Activated T-cell treated with anti-CD3 and anti-CD28 coated beads, Interleukin-2, amount 50 U/mL, for 24 hours (primary cell): Measurements from ENCODE around the gene CMPK2.

Experiments used
- DNase-seq: peaks from one replicate; pipeline ENCODE4 v3.0.0-alpha.2; 2020
- H3K27ac Mint-ChIP-seq: 2 replicates; pipeline ENCODE4 v1.8.0; 2020; ENCODE audit warnings: mild to moderate bottlenecking, mixed read lengths
- H3K27me3 Mint-ChIP-seq: 2 replicates; pipeline ENCODE4 v1.8.0; 2020; ENCODE audit warnings: mixed read lengths
- H3K36me3 Mint-ChIP-seq: 2 replicates; pipeline ENCODE4 v1.8.0; 2020; ENCODE audit warnings: low read depth, mixed read lengths
- H3K4me1 Mint-ChIP-seq: 2 replicates; pipeline ENCODE4 v1.8.0; 2020; ENCODE audit warnings: low read depth, mixed read lengths
- H3K4me3 Mint-ChIP-seq: 2 replicates; pipeline ENCODE4 v1.8.0; 2020; ENCODE audit warnings: mild to moderate bottlenecking, moderate library complexity, mixed read lengths
- H3K9me3 Mint-ChIP-seq: 2 replicates; pipeline ENCODE4 v1.8.0; 2020; ENCODE audit warnings: mixed read lengths

Gene CMPK2

DNA sequence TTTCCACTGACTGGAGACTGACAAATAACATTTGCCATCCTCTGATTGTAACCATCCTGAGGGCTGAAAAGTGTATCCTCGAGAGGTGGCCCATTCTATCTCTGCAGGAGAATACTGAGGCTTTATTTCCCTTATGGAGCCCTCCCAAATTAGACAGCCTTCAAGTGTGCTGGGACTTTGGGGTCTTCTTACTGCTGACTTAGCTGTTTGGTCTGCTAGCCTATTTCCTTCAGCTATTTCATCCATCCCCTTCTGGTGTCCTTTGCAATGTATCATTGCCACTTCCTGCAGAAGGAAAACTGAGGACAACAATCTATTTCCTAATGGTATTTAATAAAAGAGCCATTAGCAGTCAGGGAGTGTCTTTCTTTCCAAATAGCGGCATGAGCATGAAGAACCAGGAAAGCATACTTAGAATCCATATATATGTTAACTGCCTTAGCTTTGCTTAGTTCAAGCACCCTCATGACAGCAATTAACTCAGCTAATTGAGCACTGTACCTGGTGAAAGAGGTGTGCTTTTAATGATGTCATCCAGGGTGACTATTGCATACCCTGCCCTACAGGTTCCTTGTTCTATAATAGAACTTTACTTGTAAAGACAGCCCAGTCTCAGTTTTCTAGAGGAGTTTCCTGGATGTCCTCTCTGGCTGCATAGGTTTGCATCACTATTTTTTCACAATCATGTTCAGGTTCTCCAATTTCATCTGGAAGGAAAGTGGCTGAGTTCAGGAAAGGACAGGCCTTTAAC is 24.0 kb downstream of the CMPK2 start:
- peaks cover 69% of the 10 kb centered on the region for H3K36me3 Mint-ChIP-seq
- peaks cover 57% of the 10 kb centered on the region for H3K9me3 Mint-ChIP-seq

DNA sequence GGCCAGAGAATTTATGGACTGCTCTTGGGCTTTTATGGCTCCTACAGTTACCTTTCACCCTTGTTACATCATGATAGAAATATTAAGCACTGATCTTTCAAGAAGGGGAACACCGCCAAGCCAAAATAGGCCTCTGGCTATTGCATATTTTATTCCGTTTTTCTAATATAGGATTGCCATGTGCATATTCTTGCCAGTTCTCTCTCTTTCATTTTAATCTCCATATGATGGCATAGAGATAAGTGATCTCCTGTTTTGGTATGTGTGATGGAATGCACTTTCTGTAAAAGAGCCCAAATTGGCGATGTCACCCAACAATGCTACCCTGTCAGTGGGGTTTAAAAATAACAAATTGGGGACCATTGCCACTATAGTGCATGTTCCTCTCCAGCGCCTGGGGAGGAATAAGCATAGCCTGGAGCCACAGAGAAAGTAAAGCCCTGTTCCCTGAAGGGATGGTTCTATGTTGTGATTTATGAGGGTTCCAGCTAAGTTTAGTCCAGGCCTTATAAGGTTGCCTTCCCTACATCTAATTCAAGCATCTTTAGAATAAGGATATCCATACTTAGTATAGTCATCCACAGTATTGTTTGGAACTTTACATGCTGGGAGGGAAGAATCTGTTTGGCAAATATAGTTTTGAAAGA is 26.9 kb downstream of the CMPK2 start:
- H3K9me3 Mint-ChIP-seq: peaks cover 39% of the 10 kb centered on the region
- H3K27ac Mint-ChIP-seq: no peak overlapping the region
- H3K4me3 Mint-ChIP-seq: no peak overlapping the region
- no peak for DNase-seq
- peaks cover 11% of the 10 kb centered on the region for H3K4me1 Mint-ChIP-seq
- H3K36me3 Mint-ChIP-seq: peaks cover 46% of the 10 kb centered on the region
- H3K27me3 Mint-ChIP-seq: no peaks in the 10 kb centered on the region

More for the DNA sequence above, 24.0 kb downstream of the CMPK2 start:
- H3K27ac Mint-ChIP-seq: no peak overlapping the region
- no peak overlapping the region for H3K4me3 Mint-ChIP-seq
- DNase-seq: no peak
- no peaks in the 10 kb centered on the region for H3K27me3 Mint-ChIP-seq
- peaks cover 1% of the 10 kb centered on the region for H3K4me1 Mint-ChIP-seq

DNA sequence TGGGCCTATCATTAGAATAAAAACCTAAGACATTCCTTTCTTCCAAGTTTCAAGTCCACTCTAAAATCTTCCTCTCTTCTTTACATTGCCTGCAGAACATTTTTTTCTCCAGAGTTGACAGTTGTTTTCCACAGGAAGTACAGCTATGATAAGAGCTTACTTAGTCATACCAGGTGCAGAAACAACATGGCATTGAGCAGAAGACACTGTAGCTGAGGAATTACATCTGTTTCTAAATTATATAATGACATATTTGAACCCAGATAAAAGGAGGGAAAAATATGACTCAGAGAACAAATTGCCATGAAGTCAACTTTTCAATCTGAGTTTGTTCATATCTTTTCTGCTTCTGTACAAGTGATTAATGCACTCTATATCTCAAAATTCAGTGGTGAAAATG is 30.2 kb downstream of the CMPK2 start:
- peak overlapping the region; percentile 4 for H3K27ac Mint-ChIP-seq
- no peaks in the 10 kb centered on the region for H3K27me3 Mint-ChIP-seq
- DNase-seq: no peak
- peaks cover 40% of the 10 kb centered on the region for H3K9me3 Mint-ChIP-seq
- peaks cover 18% of the 10 kb centered on the region for H3K4me1 Mint-ChIP-seq
- peaks cover 34% of the 10 kb centered on the region for H3K36me3 Mint-ChIP-seq
- H3K4me3 Mint-ChIP-seq: no peak overlapping the region

DNA sequence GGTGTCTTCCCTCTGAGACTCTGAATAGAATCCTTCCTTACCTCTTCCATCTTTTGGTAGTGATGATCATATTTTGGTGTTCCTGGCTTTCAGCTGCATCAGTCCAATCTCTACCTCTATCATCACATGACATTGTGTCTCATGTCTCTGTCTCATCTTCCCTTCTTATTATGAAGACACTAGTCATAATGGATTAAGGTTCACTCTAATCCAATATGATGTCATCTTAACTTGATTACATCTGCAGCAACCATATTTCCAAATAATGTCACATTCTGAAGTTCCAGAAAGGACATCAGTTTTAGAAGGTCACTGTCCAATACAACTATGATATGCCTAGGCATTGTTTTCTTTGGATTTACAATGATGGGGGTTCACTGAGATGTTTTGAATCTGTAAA is 31.5 kb downstream of the CMPK2 start:
- H3K4me3 Mint-ChIP-seq: no peak overlapping the region
- DNase-seq: no peak
- peaks cover 22% of the 10 kb centered on the region for H3K36me3 Mint-ChIP-seq
- no peak overlapping the region for H3K27ac Mint-ChIP-seq
- H3K9me3 Mint-ChIP-seq: peaks cover 35% of the 10 kb centered on the region
- peaks cover 18% of the 10 kb centered on the region for H3K4me1 Mint-ChIP-seq
- H3K27me3 Mint-ChIP-seq: no peaks in the 10 kb centered on the region

DNA sequence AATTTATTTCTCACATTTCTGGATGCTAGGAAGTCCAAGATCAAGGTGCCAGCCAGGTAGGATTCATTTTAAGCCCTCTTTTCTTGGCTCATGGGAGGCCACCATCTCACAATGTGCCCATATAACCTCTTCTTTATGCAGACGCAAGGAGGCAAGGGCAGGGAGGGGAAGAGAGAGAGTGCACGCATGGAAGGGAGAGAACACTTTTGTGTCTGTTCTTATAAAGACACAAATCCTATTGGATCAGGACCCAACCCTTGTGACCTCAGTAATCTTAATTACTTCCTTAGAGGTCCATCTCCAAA is 32.5 kb downstream of the CMPK2 start:
- Mint-ChIP-seq H3K27ac (peak overlapping the region; percentile 65), H3K4me1 (peaks cover 18% of the 10 kb centered on the region), H3K4me3 (no peak overlapping the region), H3K9me3 (peaks cover 34% of the 10 kb centered on the region), H3K36me3 (peaks cover 15% of the 10 kb centered on the region), H3K27me3 (no peaks in the 10 kb centered on the region)
- no peak for DNase-seq

DNA sequence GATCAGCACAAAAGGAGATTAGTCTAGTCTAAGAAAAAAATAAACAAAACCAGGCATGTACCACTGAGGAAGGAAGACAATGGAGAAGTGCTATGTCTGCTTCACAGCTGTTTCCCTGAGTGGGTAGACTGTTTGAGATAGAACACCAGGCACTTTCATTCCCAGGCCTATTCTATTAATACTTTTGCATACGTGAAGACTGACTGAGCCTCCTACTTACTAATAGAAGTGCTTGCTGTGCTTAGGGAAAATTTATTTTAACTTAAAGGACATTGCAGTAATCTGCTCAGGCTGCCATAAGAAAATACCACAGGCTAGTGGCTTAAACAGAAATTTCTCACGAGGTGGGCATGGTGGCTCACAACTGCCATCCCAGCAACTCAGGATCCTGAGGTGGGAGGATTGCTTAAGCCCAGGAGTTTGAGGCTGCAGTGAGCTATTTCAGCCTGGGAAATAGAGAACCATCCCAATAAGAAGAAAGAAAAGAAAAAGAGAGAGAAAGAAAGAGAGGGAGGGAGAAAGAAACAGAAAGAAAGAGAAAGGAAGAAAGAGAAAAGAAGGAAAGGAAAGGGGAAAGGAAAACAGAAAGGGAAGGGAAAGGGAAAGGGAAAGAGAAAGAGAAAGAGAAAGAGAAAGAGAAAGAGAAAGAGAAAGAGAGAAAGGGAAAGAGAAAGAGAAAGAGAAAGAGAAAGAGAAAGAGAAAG is 33.0 kb downstream of the CMPK2 start:
- Mint-ChIP-seq H3K4me3 (no peak overlapping the region), H3K27ac (peak overlapping the region; percentile 65), H3K27me3 (no peaks in the 10 kb centered on the region), H3K9me3 (peaks cover 31% of the 10 kb centered on the region), H3K36me3 (peaks cover 12% of the 10 kb centered on the region), H3K4me1 (peaks cover 21% of the 10 kb centered on the region)
- DNase-seq: no peak

DNA sequence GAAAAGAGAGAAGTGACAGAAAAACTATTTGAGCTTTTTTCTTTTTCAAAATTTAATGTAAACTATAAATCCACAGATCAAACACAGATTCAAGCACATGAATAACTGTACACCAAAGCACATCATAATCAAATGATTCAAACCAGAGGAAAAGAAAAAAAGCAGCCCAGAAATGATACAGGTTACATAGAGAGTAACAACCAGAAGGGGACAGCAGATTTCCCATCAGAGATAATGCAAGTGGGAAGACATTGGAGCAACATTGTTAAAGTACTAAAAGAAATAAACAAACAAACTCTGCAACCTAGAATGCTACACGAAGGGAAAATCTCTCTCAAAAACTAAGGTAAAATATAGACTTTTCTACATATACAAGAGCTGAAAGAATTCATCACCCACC is 34.5 kb downstream of the CMPK2 start:
- no peak for DNase-seq
- Mint-ChIP-seq H3K27ac (no peak overlapping the region), H3K4me3 (no peak overlapping the region), H3K9me3 (peaks cover 31% of the 10 kb centered on the region), H3K4me1 (peaks cover 26% of the 10 kb centered on the region), H3K36me3 (peaks cover 12% of the 10 kb centered on the region), H3K27me3 (no peaks in the 10 kb centered on the region)

DNA sequence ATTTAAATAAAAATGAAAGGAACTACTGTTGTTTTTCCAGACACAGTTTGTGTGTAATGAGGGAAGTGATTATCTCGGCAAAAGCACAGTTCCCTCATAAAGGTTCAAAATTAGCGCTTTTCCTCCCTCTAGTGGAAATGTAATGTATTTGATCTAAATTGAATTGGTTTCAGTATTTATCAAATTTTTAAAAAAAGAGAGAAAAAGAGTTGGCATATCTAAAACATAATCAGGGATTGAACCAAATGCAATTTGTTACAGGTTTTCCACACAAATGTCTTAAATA is 37.5 kb downstream of the CMPK2 start:
- Mint-ChIP-seq H3K4me1 (peaks cover 17% of the 10 kb centered on the region), H3K36me3 (peaks cover 9% of the 10 kb centered on the region), H3K27ac (no peak overlapping the region), H3K4me3 (no peak overlapping the region), H3K27me3 (no peaks in the 10 kb centered on the region), H3K9me3 (peaks cover 23% of the 10 kb centered on the region)
- no peak for DNase-seq

DNA sequence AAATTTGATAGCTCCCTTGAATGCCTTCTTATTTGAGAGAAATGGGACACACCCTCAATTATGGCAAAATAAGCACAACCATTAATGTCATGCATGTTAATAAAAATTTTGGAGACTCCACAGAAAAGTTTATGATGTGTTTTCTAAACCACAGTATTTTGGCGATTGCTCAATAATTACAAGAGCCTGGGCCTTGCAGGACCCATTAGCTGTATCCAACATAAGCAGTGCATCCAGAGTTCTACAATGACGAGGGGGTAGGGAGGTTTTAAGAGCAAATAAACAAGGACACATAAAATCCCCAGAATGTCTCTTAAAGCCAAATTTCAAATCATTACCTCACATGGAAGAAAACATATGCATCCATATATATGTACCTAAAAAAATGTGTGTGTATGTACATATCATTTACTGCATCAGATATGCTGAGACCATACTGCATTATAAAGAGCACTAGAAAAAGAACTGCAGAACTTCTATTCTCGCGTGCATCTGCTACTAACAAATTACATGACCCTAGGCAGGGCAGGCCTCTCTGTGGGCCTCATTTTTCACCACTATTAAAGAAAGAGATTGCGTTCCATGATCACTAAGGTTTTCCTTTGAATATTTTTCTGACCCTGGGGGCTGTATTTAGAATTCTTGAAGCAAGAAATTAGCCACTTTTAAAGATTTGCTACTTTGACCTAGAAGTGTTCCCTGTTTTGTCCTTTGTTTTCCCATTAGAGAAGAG is 38.0 kb downstream of the CMPK2 start:
- no peaks in the 10 kb centered on the region for H3K27me3 Mint-ChIP-seq
- DNase-seq: no peak
- no peak overlapping the region for H3K4me3 Mint-ChIP-seq
- H3K4me1 Mint-ChIP-seq: peaks cover 12% of the 10 kb centered on the region
- no peak overlapping the region for H3K27ac Mint-ChIP-seq
- H3K36me3 Mint-ChIP-seq: peaks cover 9% of the 10 kb centered on the region
- peaks cover 18% of the 10 kb centered on the region for H3K9me3 Mint-ChIP-seq

DNA sequence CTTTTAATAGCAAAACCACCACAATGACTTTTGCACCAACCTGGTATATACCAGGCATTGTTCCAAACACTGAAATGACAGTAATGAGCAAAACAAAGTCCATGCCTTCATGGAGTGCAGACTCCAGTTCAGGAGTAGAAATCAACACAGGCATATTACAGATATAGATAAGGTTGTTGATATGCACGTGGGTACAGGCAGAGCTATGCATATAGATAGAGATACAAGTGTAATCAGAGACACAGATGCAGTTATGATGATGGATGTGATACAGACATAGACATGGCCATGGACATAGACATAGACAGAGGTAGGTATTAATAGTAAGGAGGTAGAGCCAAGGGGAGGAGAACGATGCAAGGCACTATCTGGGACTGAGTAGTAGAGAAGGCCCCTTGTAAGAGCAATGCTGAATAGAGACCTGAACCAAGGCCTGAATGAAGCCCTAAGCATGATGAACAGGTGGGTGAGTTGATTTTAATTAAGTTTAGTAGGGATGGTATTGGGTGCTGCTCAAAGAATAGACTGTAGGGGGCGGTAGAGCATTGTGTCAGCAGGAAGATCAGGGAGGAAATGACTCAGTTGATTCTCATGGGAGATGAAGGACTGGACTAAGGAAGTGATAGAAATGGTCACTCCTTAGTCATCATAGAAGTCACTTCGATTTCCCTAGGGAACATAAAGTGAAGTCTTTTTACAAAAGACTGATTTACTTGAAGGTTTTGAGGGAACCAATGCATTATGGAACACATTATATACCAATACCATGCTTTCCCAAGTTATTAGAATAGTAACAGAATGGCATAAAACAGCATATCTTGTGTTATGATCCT is 39.4 kb downstream of the CMPK2 start:
- H3K36me3 Mint-ChIP-seq: peaks cover 6% of the 10 kb centered on the region
- DNase-seq: peak; percentile 42
- peaks cover 13% of the 10 kb centered on the region for H3K9me3 Mint-ChIP-seq
- no peaks in the 10 kb centered on the region for H3K27me3 Mint-ChIP-seq
- no peak overlapping the region for H3K4me3 Mint-ChIP-seq
- H3K27ac Mint-ChIP-seq: no peak overlapping the region
- peaks cover 11% of the 10 kb centered on the region for H3K4me1 Mint-ChIP-seq

DNA sequence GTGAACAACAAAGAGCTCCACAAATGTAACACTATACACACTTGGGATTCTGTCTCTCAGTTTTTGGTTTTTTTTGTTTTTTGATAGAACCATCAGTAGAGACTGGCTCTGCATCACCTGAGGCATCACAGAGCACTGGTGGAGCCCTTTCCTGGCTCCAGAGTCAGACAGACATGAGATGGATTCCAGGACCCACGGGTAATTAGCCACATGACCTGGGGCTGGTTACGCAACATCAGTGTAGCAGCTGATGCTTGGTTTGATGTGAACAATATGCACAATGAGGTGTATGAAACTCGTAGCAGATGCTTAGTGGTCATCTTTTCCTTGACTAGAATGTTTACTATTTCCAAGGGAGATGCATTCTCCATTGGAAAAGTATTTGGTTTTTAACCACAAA is 40.7 kb downstream of the CMPK2 start:
- peaks cover 2% of the 10 kb centered on the region for H3K9me3 Mint-ChIP-seq
- no peaks in the 10 kb centered on the region for H3K27me3 Mint-ChIP-seq
- no peak overlapping the region for H3K27ac Mint-ChIP-seq
- H3K36me3 Mint-ChIP-seq: peaks cover 1% of the 10 kb centered on the region
- peaks cover 11% of the 10 kb centered on the region for H3K4me1 Mint-ChIP-seq
- no peak overlapping the region for H3K4me3 Mint-ChIP-seq
- DNase-seq: no peak

DNA sequence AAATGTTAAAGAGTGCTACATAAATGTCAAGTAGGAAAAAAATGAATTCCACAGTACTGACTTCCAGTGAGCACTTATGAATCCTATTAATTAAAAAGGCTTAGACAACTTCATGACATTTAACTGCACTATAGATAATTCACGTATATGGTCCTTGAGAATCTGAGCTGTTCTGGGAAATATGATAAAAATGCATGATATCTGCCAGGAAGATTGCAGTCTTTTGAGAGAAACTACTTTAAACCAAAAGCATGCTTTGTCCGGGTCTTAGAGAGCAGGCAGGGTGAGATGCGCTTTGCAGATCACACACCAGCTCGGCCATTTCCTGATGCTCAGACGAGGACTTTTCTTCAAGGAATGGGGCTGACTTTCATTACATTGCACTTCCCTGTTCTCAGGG is 42.6 kb downstream of the CMPK2 start:
- DNase-seq: no peak
- peaks cover 10% of the 10 kb centered on the region for H3K4me1 Mint-ChIP-seq
- H3K27ac Mint-ChIP-seq: no peak overlapping the region
- no peak overlapping the region for H3K4me3 Mint-ChIP-seq
- H3K9me3 Mint-ChIP-seq: no peaks in the 10 kb centered on the region
- H3K36me3 Mint-ChIP-seq: no peaks in the 10 kb centered on the region
- no peaks in the 10 kb centered on the region for H3K27me3 Mint-ChIP-seq

DNA sequence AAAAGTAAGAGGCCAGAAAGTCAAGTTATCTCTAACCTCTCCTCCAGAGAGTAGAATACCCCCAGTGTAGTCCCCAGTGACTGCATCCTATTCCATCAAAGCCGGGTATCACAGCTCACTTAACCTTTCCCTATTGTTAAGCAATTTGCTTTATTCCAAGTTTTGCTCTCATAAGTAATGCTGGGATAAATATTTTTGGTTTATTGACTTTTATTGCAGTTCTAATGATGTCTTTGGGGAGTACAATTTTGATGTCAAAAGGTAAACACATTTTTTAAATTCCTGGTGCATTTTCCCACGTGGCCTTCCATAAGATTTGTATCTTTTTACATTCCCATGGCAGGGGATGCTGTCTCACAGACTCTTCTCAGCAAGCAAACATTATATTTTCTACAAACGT is 43.3 kb downstream of the CMPK2 start:
- Mint-ChIP-seq H3K4me1 (peaks cover 8% of the 10 kb centered on the region), H3K4me3 (no peak overlapping the region), H3K36me3 (no peaks in the 10 kb centered on the region), H3K27me3 (no peaks in the 10 kb centered on the region), H3K9me3 (no peaks in the 10 kb centered on the region), H3K27ac (no peak overlapping the region)
- no peak for DNase-seq

DNA sequence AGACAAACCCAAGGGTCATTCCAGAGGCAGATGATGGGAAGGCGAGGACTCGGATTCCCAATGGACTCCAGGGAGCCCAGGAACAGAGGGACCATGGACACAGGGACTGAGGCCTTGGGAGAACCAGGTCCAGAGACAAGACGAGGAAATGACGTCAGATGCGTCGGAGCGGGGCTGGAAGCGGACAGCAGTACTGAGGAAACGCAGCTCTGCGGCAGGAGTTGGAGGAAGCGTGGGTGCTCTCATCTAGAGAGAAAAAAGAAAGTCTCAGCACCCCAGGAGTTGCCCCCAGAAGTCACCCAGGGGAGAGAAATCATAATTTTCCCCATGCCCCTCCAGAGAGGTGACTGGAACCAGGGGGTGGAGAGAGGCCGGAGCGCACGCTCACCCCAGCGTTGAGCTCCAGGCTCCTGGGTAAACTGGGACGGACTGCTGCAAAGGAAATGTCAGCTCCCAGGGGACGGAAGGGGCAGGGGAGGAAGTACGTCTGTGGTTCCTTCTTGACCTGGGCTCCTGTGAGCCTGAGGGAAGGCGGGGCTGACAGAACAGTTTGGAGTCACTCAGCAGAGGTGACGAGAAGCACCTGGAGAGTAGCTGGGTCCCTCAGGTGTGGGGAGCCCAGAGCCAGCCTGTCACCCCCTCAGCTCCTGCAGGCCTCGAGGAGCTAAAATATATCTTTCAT is 44.7 kb downstream of the CMPK2 start:
- no peaks in the 10 kb centered on the region for H3K9me3 Mint-ChIP-seq
- DNase-seq: no peak
- H3K4me3 Mint-ChIP-seq: no peak overlapping the region
- H3K27ac Mint-ChIP-seq: no peak overlapping the region
- H3K27me3 Mint-ChIP-seq: no peaks in the 10 kb centered on the region
- H3K36me3 Mint-ChIP-seq: no peaks in the 10 kb centered on the region
- H3K4me1 Mint-ChIP-seq: no peaks in the 10 kb centered on the region
